PFSK-1 (cell line): ENCODE data around the gene MACF1.

Experiments used
- FOXP2 ChIP-seq: optimal IDR thresholded peaks from 2 replicates; pipeline ENCODE3; 2011; ENCODE audit warnings: borderline replicate concordance, control low read depth, inconsistent platforms; ENCODE audit not compliant: insufficient read depth; ENCODE audit errors: extremely low read length, extremely low read depth
- POLR2AphosphoS5 ChIP-seq: IDR thresholded peaks from 2 replicates; pipeline ENCODE4 v1.6.1; 2012; ENCODE audit warnings: low read depth, mild to moderate bottlenecking, control low read depth, low read length, moderate library complexity
- REST ChIP-seq, 2 experiments: IDR thresholded peaks; 2 replicates each; pipeline versions ENCODE4 v1.6.1 to v1.8.0; 2011 to 2012; ENCODE audit warnings: low read depth in 2 of 2, low read length in 2 of 2, control low read depth in 1 of 2, inconsistent platforms in 1 of 2, mild to moderate bottlenecking in 1 of 2, moderate library complexity in 1 of 2; ENCODE audit not compliant: insufficient read depth in 1 of 2
- SIN3A ChIP-seq: IDR thresholded peaks from 2 replicates; pipeline ENCODE4 v1.6.1; 2012; ENCODE audit warnings: mild to moderate bottlenecking, low read length, moderate library complexity, borderline replicate concordance; ENCODE audit not compliant: insufficient read depth
- TAF1 ChIP-seq: IDR thresholded peaks from 2 replicates; pipeline ENCODE4 v1.6.1; 2012; ENCODE audit warnings: low read length, control low read depth, borderline replicate concordance; ENCODE audit not compliant: insufficient read depth

GRCh38 chr1:39331647-39332046 is 127.2 kb downstream of the MACF1 start:
- TF ChIP-seq POLR2AphosphoS5 (no peak), TAF1 (no peak), REST (IDR thresholded peaks at IDR 0.05; ENCODE audit: insufficient read depth in 1 of 2, low read depth in 2 of 2, low read length in 2 of 2) (no peak), SIN3A (no peak), FOXP2 (no peak)
